ENCODE measurements around the gene NR2F1-AS1.

Gene NR2F1-AS1

DNA sequence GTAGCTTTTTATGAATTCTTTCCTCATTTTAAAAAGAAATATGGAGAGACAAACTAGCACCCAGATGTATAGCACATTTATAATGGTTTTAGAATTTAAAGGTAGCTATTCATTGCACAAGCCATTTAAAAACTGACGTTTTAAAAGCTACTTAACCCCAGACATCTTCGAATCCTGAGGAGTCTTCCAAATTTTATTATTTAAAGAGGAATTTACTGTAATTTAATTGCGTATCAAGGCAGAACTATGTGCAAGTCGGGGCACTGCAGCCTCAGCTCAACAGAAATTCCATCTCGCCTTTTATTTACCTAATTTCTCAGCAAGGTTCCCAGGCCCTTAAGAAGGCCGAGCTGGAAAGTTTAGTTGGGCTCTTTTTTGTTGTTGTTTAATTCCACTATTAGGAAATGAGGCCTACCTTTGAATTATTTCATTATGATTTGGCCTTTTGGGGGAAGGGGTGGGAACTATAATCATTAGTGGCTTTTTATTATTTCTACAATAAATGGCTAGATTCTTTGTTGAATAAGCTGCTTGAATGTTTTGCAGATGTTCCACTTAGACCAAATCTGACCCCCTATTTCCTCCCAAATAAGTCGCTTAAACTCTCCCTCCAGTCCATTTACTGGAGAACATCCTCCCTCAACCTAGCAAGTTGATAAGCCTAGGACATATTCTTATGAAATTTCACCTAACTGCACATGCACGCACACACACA lies 22.2 kb upstream of the NR2F1-AS1 start:
- DNase-seq: no peak

DNA sequence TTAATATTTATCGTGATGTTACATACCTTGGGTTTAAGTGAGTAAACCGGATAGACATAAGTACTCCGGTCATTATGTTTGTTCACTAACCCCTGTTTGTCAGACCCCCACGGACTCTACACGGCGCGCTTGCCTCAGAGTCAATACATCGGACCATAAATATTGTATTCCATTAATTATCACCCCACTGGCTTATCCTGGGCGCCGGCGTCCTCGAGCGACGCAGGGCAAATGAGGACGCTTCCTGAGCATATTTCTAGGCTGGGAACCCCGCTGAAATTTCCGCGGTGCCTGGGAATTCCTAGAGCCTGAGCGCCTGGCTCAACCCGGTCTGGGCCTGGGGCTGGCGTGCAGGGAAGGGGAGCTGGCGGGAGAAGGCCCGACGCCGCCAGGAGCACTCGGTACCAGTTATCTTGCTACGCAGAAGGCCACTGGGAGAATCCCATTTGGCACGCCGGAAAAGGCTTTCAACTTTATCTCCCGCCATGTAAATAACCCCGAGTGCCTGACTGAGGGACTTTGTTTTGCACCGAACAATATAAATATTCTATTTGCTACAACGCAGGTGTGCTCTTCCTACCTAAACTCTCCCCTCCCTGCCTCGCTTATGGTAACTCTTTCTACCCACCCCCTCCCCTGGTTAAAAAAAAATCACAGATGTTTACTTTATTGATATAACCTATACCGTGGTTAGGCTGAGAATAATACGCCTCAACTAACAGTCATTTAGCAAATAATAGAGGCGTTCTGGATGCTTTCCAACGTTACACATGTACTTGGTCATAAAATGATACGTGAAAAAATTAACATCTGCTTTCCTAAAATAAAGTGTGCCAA lies 21.4 kb upstream of the NR2F1-AS1 start:
- DNase-seq: no peak

DNA sequence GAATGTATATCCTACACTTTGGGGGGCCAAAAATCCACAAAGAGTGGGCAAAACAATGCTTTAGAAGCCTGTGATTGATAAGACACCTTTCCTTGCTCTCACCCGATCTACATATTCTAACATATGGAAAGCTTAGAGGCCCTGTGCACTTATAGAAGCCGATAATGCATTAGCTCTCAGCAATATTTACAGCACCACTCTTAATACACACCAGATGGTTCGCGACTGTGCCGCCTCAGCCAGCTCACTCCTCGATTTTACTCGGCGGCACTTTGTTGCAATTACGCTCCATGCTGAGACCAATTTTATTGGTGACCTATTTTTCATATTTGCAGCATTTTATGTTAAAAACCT lies 20.8 kb upstream of the NR2F1-AS1 start:
- DNase-seq: no peak

DNA sequence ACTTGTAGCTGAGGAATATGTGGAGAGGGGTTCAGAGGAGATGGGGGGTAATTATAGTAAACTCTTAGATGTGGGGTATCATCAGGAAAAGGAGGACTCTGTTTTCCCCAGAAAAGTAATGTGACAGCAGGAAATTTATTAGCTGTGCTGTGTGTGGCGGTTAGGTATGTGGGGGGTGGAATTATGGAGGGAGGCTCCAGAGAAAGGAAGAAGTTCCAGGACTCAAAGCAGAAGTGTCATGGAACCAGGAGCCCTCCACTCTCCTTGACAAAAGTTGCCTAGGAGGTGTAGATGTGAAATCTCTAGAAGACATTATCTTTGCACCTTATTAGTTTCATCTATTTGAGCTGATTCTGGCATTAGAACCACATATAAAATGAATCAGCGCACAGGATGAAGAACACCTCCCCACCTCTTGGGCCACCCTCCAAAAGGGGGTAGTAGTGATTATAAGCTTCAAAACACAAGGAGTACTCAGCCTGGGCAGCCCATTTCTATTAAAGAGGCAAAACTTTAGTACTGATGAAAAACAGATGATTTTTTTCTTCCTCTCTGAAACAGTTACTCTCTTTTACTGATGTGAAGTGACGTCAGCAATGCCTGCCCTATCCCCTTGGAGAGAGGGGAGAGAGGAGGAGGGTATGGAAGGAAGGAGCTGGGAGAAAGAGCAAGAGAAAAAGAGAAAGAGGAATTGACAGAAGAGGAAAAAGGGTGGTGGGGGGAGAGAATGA lies 20.2 kb upstream of the NR2F1-AS1 start:
- no peak for DNase-seq

DNA sequence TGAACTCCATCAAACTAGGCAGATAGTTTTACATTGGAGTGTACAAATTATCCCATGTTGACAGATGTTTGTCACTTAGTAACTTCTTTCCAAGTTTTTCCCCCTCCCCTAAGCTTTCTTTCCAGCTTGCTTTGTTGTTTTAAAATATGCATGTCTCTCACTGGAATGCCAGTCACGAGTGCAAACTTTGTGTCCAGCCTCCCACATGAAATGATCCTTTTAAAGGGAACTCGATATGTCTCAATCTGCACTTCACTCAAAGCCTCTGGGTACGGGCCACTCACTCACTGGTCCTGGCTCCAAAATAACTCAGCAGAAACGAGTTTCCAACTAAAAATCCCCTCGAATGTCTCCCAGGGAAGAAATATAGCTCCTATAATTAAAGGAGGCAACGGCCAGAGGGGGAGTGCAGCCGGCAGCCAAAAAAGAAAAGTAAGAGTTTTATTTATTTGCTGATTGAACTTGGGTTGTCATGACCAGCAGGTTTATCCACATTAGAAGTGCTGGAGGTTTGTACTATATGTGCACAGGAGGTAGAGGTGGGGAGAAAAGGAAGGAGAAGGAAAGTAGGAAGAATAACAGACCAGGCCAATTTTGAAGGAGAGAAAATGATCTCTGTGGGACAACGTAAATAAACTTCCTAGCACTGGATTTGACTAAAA lies 19.5 kb upstream of the NR2F1-AS1 start:
- no peak for DNase-seq

DNA sequence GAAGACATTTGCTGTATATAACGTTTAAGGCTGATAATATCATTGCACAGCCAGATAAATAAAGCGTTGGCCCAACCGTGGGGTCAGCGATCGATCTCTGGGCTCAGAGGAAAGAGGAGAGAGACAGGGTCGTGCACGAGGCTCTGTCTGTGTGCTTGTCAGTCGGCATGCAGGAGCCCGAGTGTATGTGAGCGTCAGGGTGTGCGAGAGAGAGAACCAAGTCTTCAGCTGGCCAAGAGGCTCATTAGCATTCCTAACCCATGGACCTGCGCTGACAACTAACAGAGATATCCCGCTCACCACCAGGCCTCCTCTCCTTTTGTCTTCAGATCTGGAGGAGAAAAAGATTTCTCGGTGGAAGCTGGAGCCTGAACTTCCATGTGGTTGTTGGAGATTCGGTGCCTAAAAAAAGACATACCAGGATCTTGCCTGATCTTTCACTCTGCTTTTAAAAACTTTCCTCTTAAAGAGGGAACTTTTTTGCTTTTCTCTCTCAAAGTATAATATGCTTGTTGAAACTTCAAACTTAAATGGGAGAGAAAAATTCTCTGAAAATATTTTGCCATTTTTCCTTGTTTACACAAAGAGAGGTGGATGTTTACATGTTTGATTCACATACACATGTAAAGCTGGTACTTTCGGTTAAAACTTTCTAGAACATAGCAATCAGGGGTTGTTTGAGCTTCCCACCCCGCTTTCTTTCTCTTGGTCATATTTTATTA lies 18.5 kb upstream of the NR2F1-AS1 start:
- DNase-seq: no peak

DNA sequence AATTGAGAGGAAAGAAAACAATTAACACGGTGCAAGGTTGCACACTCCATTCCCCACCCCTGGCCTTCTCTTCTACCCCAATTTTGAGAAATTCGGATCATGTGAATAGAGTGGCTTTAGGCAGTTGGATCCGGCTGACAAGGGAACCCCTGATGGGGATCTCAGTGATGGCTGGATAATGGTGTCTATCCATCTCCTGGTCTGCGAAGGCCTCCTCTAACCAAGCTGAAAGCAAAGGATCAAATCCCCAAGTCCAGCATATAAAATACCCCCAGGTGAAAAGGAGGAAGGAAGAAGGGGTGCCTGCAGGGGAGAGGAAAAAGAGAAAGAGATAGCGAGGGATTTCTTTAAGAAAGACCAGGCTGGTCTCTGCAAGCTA lies 18.0 kb upstream of the NR2F1-AS1 start:
- no peak for DNase-seq

DNA sequence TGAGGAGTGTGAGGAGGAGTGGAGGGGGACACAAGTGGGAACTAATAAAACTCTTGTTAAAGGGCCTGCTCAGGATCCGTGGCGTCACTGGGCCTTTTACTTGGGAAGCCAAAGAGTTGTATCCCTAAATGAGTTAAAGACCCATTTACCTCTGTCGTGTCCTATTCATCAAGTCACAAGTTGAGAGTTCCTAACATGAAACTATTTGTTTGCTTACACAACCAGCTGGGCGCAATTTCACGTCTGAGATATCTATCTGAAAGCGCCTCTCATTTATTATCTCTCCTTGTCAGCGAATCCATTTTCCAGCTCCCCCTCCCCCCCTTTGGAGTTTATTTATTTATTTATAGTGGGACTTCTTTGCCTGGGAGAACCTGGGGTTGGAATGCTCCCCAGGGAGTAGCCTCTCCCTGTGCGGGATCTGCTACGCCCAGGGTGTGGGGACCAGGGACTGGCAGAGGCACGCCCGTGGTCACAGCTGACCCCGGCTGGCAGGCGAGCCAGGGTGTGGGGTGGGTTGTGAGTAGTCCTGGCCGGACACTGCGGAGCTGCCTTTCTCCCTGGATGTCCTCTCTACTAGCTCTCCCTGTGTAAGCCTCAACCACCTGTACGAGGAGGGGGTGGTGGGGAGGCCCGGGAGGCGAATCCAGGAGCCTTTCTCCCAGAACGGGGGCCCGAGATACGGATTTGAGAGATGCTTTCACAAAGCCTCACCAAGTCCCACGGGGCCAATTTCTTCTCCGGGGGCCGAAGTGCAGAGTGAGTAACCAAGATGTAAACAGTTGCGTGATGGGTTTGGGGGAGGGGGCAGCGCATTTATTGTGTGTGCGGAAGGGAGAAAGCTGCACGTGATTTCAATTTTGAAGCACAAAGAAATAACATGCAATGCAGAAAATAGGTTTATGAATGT lies 17.3 kb upstream of the NR2F1-AS1 start:
- no peak for DNase-seq

DNA sequence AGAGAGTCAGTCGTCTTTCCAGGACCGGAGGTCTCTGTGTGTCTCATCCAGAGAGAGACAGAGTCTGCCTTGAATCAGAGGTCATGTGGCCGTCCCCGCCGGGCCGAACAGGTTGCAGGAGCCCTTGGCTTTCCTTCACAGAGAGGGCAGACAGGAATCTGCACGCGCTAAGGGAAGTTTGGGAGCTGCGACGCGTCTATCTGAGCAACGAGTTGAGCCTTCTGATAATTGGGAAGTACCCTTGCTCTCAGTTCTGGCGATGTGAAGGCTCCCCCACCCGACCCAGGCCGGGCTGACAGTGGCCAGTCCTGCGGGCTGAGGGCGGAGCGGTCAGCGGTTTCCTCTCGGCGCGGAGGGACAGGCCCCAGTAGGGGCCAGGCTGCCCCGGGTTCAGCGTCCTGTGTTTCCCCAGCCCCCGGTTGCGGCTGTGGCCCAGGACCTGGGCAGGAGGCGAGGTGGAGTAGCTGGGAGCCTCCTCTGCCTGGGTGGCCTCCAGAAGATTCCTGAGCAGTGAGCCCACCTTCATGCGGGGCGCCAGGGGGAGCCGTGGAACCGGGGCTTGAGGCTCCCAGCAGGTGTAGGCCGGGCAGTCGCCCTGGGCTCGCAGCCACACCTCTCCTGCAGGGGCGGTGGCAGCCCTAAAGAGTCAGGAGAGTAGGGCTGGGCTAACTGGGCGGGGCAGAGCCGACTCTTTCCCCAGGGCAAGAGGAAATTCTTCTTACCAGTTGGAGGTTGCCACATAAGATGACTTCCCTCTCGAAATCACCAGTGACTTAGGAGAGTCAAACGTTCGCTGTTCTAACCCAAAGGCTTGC lies 15.9 kb upstream of the NR2F1-AS1 start:
- no peak for DNase-seq

DNA sequence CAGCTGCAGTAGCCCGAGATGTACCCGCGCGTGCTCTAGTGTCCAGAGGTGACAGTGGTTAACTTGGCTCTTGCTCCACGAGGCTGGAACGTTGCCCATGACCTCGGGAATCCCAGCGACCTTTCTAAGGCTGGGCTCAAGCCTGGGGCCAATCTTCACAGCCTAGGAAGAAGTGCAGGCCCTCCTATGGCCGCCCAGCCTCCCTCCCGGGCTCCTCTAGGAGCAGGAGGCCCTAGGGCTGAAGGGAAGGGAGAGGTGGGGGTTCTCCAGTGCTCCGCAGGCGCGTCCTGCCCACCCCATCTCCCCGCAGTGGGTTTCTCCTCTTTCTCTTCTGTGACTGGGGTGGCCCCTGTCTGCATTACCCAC lies 15.3 kb upstream of the NR2F1-AS1 start:
- DNase-seq: no peak

DNA sequence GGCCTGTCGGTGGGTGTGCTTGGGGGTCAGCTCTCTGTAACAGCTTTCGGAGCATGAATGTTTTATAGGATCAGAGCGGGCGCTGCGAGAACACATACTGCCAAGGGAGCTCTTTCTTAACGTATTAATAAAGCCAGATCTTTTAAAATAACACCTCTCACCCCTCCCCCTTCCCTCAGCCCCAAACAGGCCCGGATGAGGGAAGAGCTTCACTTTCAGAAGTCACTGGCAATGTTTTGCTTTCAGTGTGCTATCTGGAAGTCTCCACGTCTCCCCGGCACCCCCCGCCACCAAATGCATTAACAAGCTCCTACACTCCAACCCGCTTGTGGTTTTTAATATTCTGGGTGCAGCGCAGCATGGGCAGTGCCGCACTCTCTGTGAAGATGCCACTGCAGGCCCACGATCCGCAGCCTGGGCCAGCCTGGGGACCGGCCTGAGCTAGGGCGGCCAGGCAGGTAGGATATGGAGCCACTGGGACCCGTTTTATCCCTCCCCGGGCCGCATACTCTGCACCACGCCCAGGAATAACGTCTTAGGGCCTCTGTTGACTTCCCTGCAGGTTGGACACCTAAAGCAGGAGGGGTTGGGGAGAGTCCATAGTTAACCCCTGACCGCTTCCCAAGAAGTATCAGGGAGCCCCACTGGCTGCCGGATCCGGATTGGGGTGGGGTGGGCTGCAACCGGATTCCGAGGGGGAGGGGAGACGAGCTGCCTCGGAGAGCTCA lies 14.6 kb upstream of the NR2F1-AS1 start:
- no peak for DNase-seq

DNA sequence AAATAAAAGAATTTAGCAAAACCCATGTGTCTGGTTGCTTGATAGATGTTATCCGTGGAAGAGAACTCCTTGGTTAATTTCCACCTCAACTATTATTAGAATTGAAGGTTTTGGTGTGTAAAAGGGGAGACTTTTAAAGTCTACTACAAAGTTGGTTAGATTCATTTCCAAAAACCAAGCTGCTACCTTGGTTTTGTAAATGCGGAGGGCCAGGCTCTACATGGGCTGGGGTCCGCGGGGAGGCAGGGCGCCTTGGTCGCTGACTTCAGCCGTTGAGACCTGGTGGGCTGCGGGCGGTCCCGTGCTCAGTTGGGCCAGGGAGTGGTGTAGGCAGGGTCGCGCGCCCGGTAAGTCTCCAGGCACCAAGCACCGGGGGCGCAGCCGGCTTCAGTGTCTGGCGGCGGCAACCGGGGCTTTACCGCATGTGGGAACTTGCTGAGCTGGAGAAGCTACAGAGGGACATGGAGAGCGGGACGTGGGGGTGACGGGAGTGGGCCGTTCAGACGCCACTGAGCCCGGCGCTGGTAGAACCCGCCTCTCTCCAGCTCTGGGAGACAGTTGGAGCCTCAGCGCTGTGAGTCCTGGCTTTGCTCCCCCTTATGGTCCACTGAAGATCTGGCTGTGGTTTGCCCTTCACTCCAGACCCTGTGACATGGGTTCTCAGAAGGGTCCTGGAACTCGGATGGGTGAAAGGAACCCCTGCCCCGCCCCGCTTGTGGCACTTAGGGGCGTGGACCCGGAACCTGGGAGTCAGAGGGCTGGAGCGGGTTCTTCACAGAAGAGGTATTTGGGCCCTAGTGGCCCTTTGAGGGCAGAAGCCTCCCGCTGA lies 13.8 kb upstream of the NR2F1-AS1 start:
- DNase-seq: no peak

DNA sequence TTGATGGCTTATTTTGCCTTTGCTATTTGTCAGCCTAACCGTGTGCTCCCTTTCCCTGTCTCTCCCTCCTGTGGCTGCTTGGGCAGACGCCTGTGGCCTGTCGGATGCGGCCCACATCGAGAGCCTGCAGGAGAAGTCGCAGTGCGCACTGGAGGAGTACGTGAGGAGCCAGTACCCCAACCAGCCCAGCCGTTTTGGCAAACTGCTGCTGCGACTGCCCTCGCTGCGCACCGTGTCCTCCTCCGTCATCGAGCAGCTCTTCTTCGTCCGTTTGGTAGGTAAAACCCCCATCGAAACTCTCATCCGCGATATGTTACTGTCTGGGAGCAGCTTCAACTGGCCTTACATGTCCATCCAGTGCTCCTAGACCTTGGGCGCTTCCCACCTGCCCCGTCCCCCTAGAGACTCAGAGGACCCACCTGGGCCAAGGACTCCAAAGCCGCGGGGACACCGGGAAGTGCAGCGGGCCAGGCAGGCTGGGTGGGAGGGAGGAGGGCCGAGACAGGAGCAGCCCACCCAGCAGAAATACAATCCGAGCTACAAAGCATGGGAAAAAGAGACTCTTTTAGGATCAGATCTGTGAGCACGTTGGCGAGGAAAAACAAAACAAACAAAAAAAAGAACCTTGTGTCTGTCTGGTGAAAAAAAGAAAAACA lies 12.6 kb upstream of the NR2F1-AS1 start:
- no peak for DNase-seq

DNA sequence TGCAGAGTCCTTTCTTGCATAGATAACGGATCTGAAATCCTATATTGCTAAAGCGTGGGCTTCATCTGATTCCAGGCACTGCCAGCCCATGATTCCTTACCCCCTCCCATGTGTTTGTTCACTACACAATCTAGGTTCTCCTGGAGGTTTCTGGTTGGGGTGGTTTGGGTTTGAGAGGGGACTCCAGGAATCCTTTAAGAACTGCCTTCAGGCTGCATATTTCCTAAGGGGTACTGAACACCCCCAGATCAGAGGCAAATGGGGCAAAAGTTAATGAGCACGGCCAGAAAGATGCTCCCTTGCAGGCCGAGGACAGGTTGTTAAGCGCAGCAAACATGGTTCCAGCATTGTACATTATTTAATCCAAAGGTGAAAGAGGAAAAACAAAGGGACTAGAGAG lies 11.9 kb upstream of the NR2F1-AS1 start:
- no peak for DNase-seq

DNA sequence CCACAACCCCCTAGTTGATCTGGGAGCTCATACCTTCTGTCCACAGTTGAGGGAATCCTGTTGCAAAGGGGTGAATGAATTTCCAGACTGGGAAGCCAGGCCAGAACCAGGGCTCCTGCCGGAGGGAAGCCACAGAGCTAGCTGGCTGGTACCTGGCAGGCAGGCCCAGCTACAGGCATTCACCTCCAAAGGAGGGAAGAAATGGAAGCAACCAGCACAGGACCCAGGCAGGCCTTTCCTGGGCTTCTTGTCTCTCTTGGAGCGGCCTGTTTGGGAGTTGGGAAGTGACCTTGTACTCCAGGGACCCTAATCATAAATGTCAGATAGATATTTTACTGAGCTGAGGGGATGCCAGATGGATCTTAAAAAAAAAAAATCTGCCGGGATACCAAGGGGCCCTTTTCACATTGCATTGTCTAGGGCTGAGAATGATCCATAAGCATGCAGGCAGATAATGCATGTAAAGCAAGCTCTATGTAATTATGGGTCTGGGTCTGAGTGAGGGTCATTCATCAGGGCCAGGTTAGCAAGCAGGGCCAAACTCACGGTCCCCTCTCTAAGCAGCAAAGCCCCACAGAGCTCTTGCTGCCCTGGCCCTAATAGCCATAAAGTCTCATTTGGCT lies 10.4 kb upstream of the NR2F1-AS1 start:
- no peak for DNase-seq

DNA sequence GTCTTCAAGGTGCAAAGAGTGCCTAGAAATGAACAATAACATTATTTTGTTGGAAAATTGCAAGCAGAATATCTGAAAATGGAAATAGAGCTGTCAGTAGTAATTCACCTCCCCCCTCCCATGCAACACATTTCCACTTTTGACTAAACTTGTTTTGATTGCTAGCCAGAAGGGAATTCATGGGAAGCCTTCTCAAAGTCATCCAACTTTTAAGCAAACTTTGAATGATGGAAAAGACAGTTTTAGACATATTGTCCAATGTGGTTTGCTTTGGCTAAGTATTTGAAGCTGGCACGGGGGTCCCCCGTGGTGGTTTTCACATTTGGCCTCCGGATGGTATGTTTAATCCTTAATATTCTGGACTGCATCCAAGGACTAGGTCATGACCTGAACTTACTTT lies 9.5 kb upstream of the NR2F1-AS1 start:
- no peak for DNase-seq

DNA sequence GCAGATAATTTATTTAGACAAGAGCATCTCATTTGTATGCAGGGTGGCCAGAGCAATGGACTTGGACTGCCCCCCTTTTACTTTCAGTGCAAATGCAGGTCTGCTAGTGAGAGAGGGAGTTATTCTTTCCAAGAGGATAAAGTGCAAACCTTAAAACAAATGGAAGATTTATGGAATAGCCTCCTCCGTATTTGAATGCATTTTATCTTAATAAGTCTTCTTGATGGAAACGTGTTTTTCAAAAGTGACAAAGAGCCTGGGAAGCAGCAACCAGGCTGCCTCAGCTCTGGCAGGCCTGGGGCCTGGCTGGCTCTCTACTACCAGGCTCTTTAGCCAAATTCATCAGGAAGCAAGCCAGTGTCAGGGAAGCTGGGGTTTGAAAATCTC lies 8.8 kb upstream of the NR2F1-AS1 start:
- no peak for DNase-seq

All from NK-92 treated with Interleukin-12 subunit alpha and Interleukin-12 subunit beta, amount 100 ng/mL, for 24 hours (cell line).